CD14-positive monocyte (primary cell): ENCODE measurements around the gene PPM1H. TPM values are rescaled to one million over a fixed set of nuclear protein-coding genes. Genes with fewer than 3 reads are reported as not detected.

Experiments
- DNase-seq, 3 donors: peaks; one replicate each; pipeline ENCODE4 v3.0.0-alpha.2; 2011 to 2022
- H2AFZ ChIP-seq: 2 replicates; pipeline ENCODE4 v1.6.0; 2012; ENCODE audit warnings: mild to moderate bottlenecking, low read depth, low read length, inconsistent platforms; ENCODE audit not compliant: insufficient read depth, poor library complexity, severe bottlenecking
- H3K27ac ChIP-seq, 2 donors: 1 replicate in 1 of 2; 2 replicates in 1 of 2; pipeline ENCODE4 v1.5.1; 2012 to 2013; ENCODE audit warnings: low read length in 2 of 2, control low read depth in 1 of 2, inconsistent platforms in 1 of 2, low read depth in 1 of 2, mild to moderate bottlenecking in 1 of 2
- H3K27me3 ChIP-seq, 2 donors: one replicate each; pipeline versions ENCODE4 v1.6.0 to v1.6.1; 2011 to 2013; ENCODE audit warnings: low read length in 2 of 2; ENCODE audit not compliant: control insufficient read depth in 2 of 2, insufficient read depth in 2 of 2
- H3K36me3 ChIP-seq, 2 donors: replicated peaks in 1 of 2; 1 replicate in 1 of 2; 2 replicates in 1 of 2; pipeline versions ENCODE4 v1.5.1 to v1.6.1; 2012 to 2013; ENCODE audit warnings: low read length in 2 of 2, control low read depth in 1 of 2, inconsistent platforms in 1 of 2, mild to moderate bottlenecking in 1 of 2; ENCODE audit not compliant: insufficient read depth in 2 of 2, control insufficient read depth in 1 of 2
- H3K4me1 ChIP-seq, 2 donors: 1 replicate in 1 of 2; 2 replicates in 1 of 2; pipeline versions ENCODE4 v1.5.1 to v1.6.1; 2012 to 2013; ENCODE audit warnings: low read length in 2 of 2, control low read depth in 1 of 2, inconsistent platforms in 1 of 2, mild to moderate bottlenecking in 1 of 2, moderate library complexity in 1 of 2; ENCODE audit not compliant: insufficient read depth in 2 of 2, control insufficient read depth in 1 of 2
- H3K4me2 ChIP-seq: replicated peaks from 2 replicates; pipeline ENCODE3; 2012; ENCODE audit warnings: low read length, moderate library complexity, mild to moderate bottlenecking; ENCODE audit not compliant: poor library complexity, severe bottlenecking; ENCODE audit errors: extremely low read depth
- H3K4me3 ChIP-seq, 3 experiments: fragments of 200-600 bp in 1 of 3; sonication (generic) in 1 of 3; replicated peaks in 1 of 3; 1 replicate in 2 of 3; 2 replicates in 1 of 3; pipeline ENCODE4 v1.5.1; 2011 to 2013; ENCODE audit warnings: low read length in 3 of 3, mild to moderate bottlenecking in 3 of 3, control low read depth in 2 of 3, low read depth in 2 of 3, inconsistent platforms in 1 of 3, moderate library complexity in 1 of 3
- H3K79me2 ChIP-seq: 2 replicates; pipeline ENCODE4 v1.6.0; 2012; ENCODE audit warnings: mild to moderate bottlenecking, control low read depth, inconsistent platforms, low read length, moderate library complexity; ENCODE audit not compliant: insufficient read depth
- H3K9ac ChIP-seq: 2 replicates; pipeline ENCODE4 v1.6.0; 2017; ENCODE audit warnings: low read length, mild to moderate bottlenecking; ENCODE audit not compliant: insufficient read depth, poor library complexity, severe bottlenecking
- H3K9me3 ChIP-seq, 2 donors: replicated peaks in 1 of 2; 1 replicate in 1 of 2; 2 replicates in 1 of 2; pipeline versions ENCODE4 v1.5.1 to v1.6.1; 2012 to 2013; ENCODE audit warnings: low read length in 2 of 2, control low read depth in 1 of 2; ENCODE audit not compliant: control insufficient read depth in 1 of 2, insufficient read depth in 1 of 2
- H4K20me1 ChIP-seq: 2 replicates; pipeline ENCODE4 v1.6.0; 2012; ENCODE audit warnings: mild to moderate bottlenecking, low read length, control low read depth, moderate library complexity; ENCODE audit not compliant: insufficient read depth
- H3K27ac Mint-ChIP-seq, 7 donors: one replicate each; pipeline ENCODE4 v1.8.0; 2020; ENCODE audit warnings: mild to moderate bottlenecking in 7 of 7, mixed read lengths in 7 of 7, moderate library complexity in 6 of 7, inconsistent platforms in 2 of 7
- H3K27me3 Mint-ChIP-seq, 3 donors: one replicate each; pipeline ENCODE4 v1.8.0; 2021 to 2022; ENCODE audit warnings: low read depth in 3 of 3, mild to moderate bottlenecking in 3 of 3, mixed read lengths in 3 of 3, moderate library complexity in 3 of 3, inconsistent platforms in 1 of 3
- H3K36me3 Mint-ChIP-seq, 2 donors: one replicate each; pipeline ENCODE4 v1.8.0; 2020; ENCODE audit warnings: mixed read lengths in 2 of 2, inconsistent platforms in 1 of 2, mild to moderate bottlenecking in 1 of 2
- H3K4me1 Mint-ChIP-seq: one replicate; pipeline ENCODE4 v1.8.0; 2020; ENCODE audit warnings: mild to moderate bottlenecking, mixed read lengths
- H3K4me3 Mint-ChIP-seq, 2 donors: one replicate each; pipeline ENCODE4 v1.8.0; 2020; ENCODE audit warnings: mild to moderate bottlenecking in 2 of 2, mixed read lengths in 2 of 2, moderate library complexity in 1 of 2
- H3K9me3 Mint-ChIP-seq, 7 donors: one replicate each; pipeline ENCODE4 v1.8.0; 2020 to 2022; ENCODE audit warnings: mixed read lengths in 7 of 7, mild to moderate bottlenecking in 6 of 7, moderate library complexity in 6 of 7, inconsistent platforms in 2 of 7
- WGBS: methylation state at CpG from one replicate; pipeline ENCODE4 v1.1.5; 2013; ENCODE audit warnings: missing lambda C conversion rate; ENCODE audit not compliant: insufficient coverage; 5-methylcytosine and 5-hydroxymethylcytosine counted together
- intact Hi-C, 2 donors: fragments of 100-400 bp; cut with micrococcal nuclease; formaldehyde crosslinking; loops; one replicate each; pipeline versions ENCODE4 v1.15.0 to v1.15.1; 2023
- polyA plus RNA-seq, 3 donors: library from polyadenylated mRNA; depleted of rRNA in 1 of 3; unstranded in 2 of 3; stranded (reverse) in 1 of 3; fragments of 300-500 nt in 2 of 3; fragments of >200 nt in 1 of 3; fragmentation: Illumina TruSeq in 2 of 3; gene quantifications; 1 replicate in 2 of 3; 2 replicates in 1 of 3; pipeline ENCODE4 v1.2.3, GENCODE V29; 2012 to 2021
- TF ChIP-seq, protein P1 (sequence below): fragments of 200-600 bp; IDR thresholded peaks from one replicate; pipeline ENCODE4 v1.8.0; 2022; ENCODE audit warnings: antibody characterized with exemption, mild to moderate bottlenecking

The PPM1H gene
- polyA plus RNA-seq, 3 donors, result 1.5 to 2.8 (median 1.9) TPM

DNA sequence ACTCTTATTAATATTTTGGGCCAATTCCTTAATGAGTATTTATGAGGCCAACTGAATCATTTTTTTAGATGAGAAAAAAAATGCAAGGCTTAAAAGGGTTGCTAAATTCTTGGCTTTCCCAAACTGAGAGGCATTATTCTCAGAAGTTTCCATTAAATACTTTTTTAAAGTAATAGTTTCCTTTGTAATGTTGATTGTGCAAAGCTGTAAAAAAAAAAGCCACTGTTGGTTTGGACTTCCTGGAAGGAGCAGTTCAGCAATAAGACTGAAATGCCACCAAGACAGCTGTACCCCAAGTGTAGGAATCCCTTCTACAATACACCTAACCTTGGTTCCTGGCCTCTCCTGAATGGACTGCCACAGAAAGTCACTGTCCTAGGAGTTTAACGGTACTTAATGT lies 237.1 kb downstream of the PPM1H start:
- Histone ChIP-seq H4K20me1 (no peaks in the 10 kb centered on the region), H3K4me2 (no peak overlapping the region), H3K36me3 (no peaks in the 10 kb centered on the region), H3K4me3 (no peak overlapping the region), H3K27me3 (no peaks in the 10 kb centered on the region), H3K27ac (no peak overlapping the region), H3K4me1 (peaks cover 14 to 15% of the 10 kb centered on the region in 2 donors), H3K9ac (no peak overlapping the region), H3K9me3 (no peaks in the 10 kb centered on the region), H3K79me2 (no peaks in the 10 kb centered on the region), H2AFZ (no peak overlapping the region)
- peaks cover 0 to 2% (median 0%) of the 10 kb centered on the region in 7 donors for H3K9me3 Mint-ChIP-seq
- intact Hi-C loops, result no loop called here
- peak overlapping the region in 2 of 7 donors; percentile 12 to 40 for H3K27ac Mint-ChIP-seq
- H3K4me1 Mint-ChIP-seq, result peaks cover 33% of the 10 kb centered on the region
- H3K4me3 Mint-ChIP-seq, result no peak overlapping the region
- DNase-seq, result no peak
- WGBS, result 88% methylated on average over 1 of the region's 1 CpG
- H3K27me3 Mint-ChIP-seq, result no peaks in the 10 kb centered on the region
- TF ChIP-seq, protein P1, sequence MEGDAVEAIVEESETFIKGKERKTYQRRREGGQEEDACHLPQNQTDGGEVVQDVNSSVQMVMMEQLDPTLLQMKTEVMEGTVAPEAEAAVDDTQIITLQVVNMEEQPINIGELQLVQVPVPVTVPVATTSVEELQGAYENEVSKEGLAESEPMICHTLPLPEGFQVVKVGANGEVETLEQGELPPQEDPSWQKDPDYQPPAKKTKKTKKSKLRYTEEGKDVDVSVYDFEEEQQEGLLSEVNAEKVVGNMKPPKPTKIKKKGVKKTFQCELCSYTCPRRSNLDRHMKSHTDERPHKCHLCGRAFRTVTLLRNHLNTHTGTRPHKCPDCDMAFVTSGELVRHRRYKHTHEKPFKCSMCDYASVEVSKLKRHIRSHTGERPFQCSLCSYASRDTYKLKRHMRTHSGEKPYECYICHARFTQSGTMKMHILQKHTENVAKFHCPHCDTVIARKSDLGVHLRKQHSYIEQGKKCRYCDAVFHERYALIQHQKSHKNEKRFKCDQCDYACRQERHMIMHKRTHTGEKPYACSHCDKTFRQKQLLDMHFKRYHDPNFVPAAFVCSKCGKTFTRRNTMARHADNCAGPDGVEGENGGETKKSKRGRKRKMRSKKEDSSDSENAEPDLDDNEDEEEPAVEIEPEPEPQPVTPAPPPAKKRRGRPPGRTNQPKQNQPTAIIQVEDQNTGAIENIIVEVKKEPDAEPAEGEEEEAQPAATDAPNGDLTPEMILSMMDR, result no peak
- H3K36me3 Mint-ChIP-seq, result peaks cover 5 to 8% of the 10 kb centered on the region in 2 donors

DNA sequence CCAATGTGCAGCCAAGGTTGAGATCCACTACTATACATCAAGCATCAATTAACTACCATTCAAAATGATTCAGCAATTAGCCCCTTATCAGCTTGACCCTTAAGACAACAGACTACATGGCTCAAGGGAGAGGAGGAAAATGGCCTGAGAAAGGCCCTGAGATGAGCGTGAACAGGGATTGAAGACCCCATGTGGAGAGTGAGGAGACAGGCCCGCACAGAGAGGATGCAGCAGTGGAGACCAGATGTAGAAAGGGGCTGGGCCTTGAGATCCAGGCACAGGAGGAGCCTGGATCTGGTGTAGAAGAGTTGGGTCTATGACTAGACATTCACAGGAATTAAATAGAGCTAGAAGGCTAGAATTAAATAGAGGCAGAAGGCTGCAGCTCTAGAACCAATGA lies 239.3 kb downstream of the PPM1H start:
- Histone ChIP-seq H3K36me3 (no peaks in the 10 kb centered on the region), H3K27me3 (no peaks in the 10 kb centered on the region), H3K9me3 (no peaks in the 10 kb centered on the region), H3K9ac (no peak overlapping the region), H3K4me1 (peaks cover 3 to 7% of the 10 kb centered on the region in 2 donors), H4K20me1 (no peaks in the 10 kb centered on the region), H3K27ac (no peak overlapping the region), H3K79me2 (no peaks in the 10 kb centered on the region), H2AFZ (no peak overlapping the region), H3K4me2 (no peak overlapping the region), H3K4me3 (no peak overlapping the region)
- H3K27ac Mint-ChIP-seq, result peak overlapping the region in 1 of 7 donors; percentile 1
- H3K4me1 Mint-ChIP-seq, result peaks cover 25% of the 10 kb centered on the region
- no peaks in the 10 kb centered on the region for H3K27me3 Mint-ChIP-seq
- DNase-seq, result no peak
- peaks cover 23 to 24% of the 10 kb centered on the region in 2 donors for H3K36me3 Mint-ChIP-seq
- intact Hi-C loops, result no loop called here
- no peak overlapping the region for H3K4me3 Mint-ChIP-seq
- no peaks in the 10 kb centered on the region for H3K9me3 Mint-ChIP-seq
- 95% methylated on average over 2 of the region's 2 CpGs for WGBS
- TF ChIP-seq, protein P1, result no peak
